ENCODE results near the gene SPHK1.

- no peak for TF ChIP-seq POLR2AphosphoS5 (IDR thresholded peaks at IDR 0.05)
- TF ChIP-seq CTCF (IDR thresholded peaks at IDR 0.05), result no peak
- TF ChIP-seq POLR2A (IDR thresholded peaks at IDR 0.05), result no peak
- TF ChIP-seq EP300 (IDR thresholded peaks at IDR 0.05), result no peak
Observed at GRCh38 chr17:76376318-76377133, 7.9 kb upstream of the SPHK1 start.
